Measurements from ENCODE around the gene CLNK. TPM values are rescaled to one million over a fixed set of nuclear protein-coding genes. Genes with fewer than 3 reads are reported as not detected.

The CLNK gene
- total and polyA plus RNA-seq, 2 of the 8 experiments (the other 6 are each of a cell fraction or from before 2014, with no cell fraction given), result not detected

GRCh38 chr4:10458177-10458576 is 226.4 kb downstream of the CLNK start:
- POLR2A ChIA-PET (ENCODE audit: partially characterized antibody), result interaction anchor here (1.8 to 2.0 kb wide), 2 partner anchors 38 to 340 kb away, joined by 5 to 7 read pairs; no protein-coding TSS in a partner anchor
- Histone ChIP-seq H3K27ac (ENCODE audit: low read depth, low read length) (no peak overlapping the region), H4K8ac (ENCODE audit: extremely low read depth, insufficient read depth, low read length) (no peak overlapping the region), H3K9ac (replicated peaks in 1 of 4; ENCODE audit: extremely low read depth in 1 of 4, low read depth in 3 of 4, low read length in 3 of 4) (no peak overlapping the region), H2AK5ac (ENCODE audit: low read depth, low read length) (no peak overlapping the region), H3K18ac (ENCODE audit: extremely low read depth, low read length) (no peak overlapping the region), H3K4me1 (replicated peaks in 1 of 4; ENCODE audit: control insufficient read depth in 3 of 4, insufficient read depth in 4 of 4, low read length in 3 of 4) (peaks cover 10 to 30% (median 18%) of the 10 kb centered on the region in 4 experiments), H4K5ac (ENCODE audit: insufficient read length, low read depth, low read length) (no peak overlapping the region), H3K36me3 (ENCODE audit: control insufficient read depth in 2 of 4, insufficient read depth in 4 of 4, low read length in 3 of 4) (0 out of 8 replicates have a peak, but pooled peaks cover 0 to 3% (median 1%) of the 10 kb centered on the region in 4 experiments), H3K4me2 (ENCODE audit: insufficient read depth in 1 of 2, low read depth in 2 of 2, low read length in 2 of 2) (peak overlapping the region in 1 of 2 experiments; percentile 69; a peak in 1 of 4 replicates), H3K23ac (ENCODE audit: insufficient read length) (no peak overlapping the region), H4K91ac (replicated peaks; ENCODE audit: insufficient read length, low read length) (no peak overlapping the region), H4K20me1 (replicated peaks in 1 of 2; ENCODE audit: control insufficient read depth in 1 of 2, insufficient read depth in 2 of 2, low read length in 2 of 2) (peaks cover 6 to 14% of the 10 kb centered on the region in 2 experiments), H2BK12ac (ENCODE audit: low read depth, low read length) (no peak overlapping the region), H3K27me3 (replicated peaks in 1 of 4; ENCODE audit: control insufficient read depth in 3 of 4, extremely low read depth in 1 of 4, insufficient read depth in 3 of 4, low read length in 3 of 4) (peaks cover 56 to 81% (median 74%) of the 10 kb centered on the region in 4 experiments), H2BK120ac (replicated peaks; ENCODE audit: low read depth, low read length) (no peak overlapping the region), H3K4me3 (ENCODE audit: extremely low read depth in 1 of 4, insufficient read depth in 2 of 4, low read depth in 3 of 4, low read length in 4 of 4) (no peak overlapping the region), H3K9me3 (ENCODE audit: insufficient read depth in 2 of 2, low read depth in 1 of 2, low read length in 1 of 2) (no peaks in the 10 kb centered on the region), H3K4ac (replicated peaks; ENCODE audit: insufficient read length, low read depth, low read length) (no peak overlapping the region), H3K56ac (replicated peaks; ENCODE audit: insufficient read length, low read depth, low read length) (no peak overlapping the region), H2BK5ac (ENCODE audit: low read depth, low read length) (no peak overlapping the region), H3K14ac (ENCODE audit: insufficient read length) (no peak overlapping the region), H3K23me2 (ENCODE audit: low read depth, low read length) (peaks cover 11% of the 10 kb centered on the region), H3K79me1 (ENCODE audit: low read depth, low read length) (no peaks in the 10 kb centered on the region), H2AFZ (ENCODE audit: low read length) (no peak overlapping the region), H2BK20ac (ENCODE audit: low read length) (no peak overlapping the region), H2BK15ac (ENCODE audit: low read length) (no peak overlapping the region), H3K79me2 (ENCODE audit: control insufficient read depth in 1 of 2, insufficient read depth in 2 of 2, low read length in 2 of 2) (no peaks in the 10 kb centered on the region)
- WGBS, 2 experiments (ENCODE audit: extremely low coverage in 1 of 2, insufficient coverage in 1 of 2, insufficient read length in 1 of 2, insufficient replicate concordance in 2 of 2, low coverage in 1 of 2, low lambda C conversion rate in 2 of 2, missing lambda C conversion rate in 1 of 2), result 65% methylated on average over 13 of the region's 13 CpGs; no CpG with 5 or more reads in 1 of the 2 experiments
- FAIRE-seq, result no peak
- CTCF ChIA-PET (ENCODE audit: partially characterized antibody), result interaction anchor here (1.0 to 2.1 kb wide), 11 partner anchors 14 to 300 kb away, joined by 4 to 10 read pairs (median 6); no protein-coding TSS in a partner anchor
- DNase-seq (ENCODE audit: low read depth in 1 of 2, low spot score in 2 of 2), result no peak
- peak; percentile 19 for TF ChIP-seq EZH2 (IDR thresholded peaks at IDR 0.05; ENCODE audit: low read depth, low read length, severe bottlenecking)
- no peak for TF ChIP-seq BACH1 (IDR thresholded peaks at IDR 0.05; ENCODE audit: low read length)
- peak; percentile 8 for TF ChIP-seq SUZ12 (IDR thresholded peaks at IDR 0.05; ENCODE audit: low read length)
